Body of pancreas (tissue), 4 donors: ENCODE results near the gene PRR29.

Experiments used
- CTCF ChIP-seq, 7 experiments: fragments of 450-650 bp in 4 of 7; fragments of 200-600 bp in 3 of 7; sonication (generic) in 3 of 7; IDR thresholded peaks; one replicate each; pipeline ENCODE4 v1.5.1; 2016 to 2019; ENCODE audit warnings: antibody characterized with exemption in 7 of 7
- POLR2A ChIP-seq, 3 donors: fragments of 450-650 bp; IDR thresholded peaks; one replicate each; pipeline ENCODE4 v1.6.1; 2016; ENCODE audit warnings: antibody characterized with exemption in 3 of 3, mild to moderate bottlenecking in 2 of 3

- TF ChIP-seq CTCF (IDR thresholded peaks at IDR 0.05): no peak
- TF ChIP-seq POLR2A (IDR thresholded peaks at IDR 0.05): no peak
Measured at GRCh38 chr17:63988127-63988478, 10.0 kb upstream of the PRR29 start.
